HG03139 (cell line): ENCODE data around the gene CAMK1D.

ENCODE experiments used
- ATAC-seq: cut with Tn5 transposase; IDR thresholded peaks from one replicate; pipeline ENCODE4 v1.9.1; 2021; ENCODE audit not compliant: unreplicated experiment

The CAMK1D gene

GRCh38 chr10:12615296-12616220 lies 266.2 kb downstream of the CAMK1D start:
- no peak for ATAC-seq

- no peak for ATAC-seq
These were observed 268.1 kb downstream of the CAMK1D start for GRCh38 chr10:12617191-12618175.

GRCh38 chr10:12622016-12622415 lies 272.7 kb downstream of the CAMK1D start:
- no peak for ATAC-seq

- no peak for ATAC-seq
These were observed 273.3 kb downstream of the CAMK1D start for GRCh38 chr10:12622691-12623090.

- no peak for ATAC-seq
These were observed 276.2 kb downstream of the CAMK1D start for GRCh38 chr10:12625393-12626023.

GRCh38 chr10:12628153-12628552 lies 278.8 kb downstream of the CAMK1D start:
- no peak for ATAC-seq

- no peak for ATAC-seq
These were observed 279.8 kb downstream of the CAMK1D start for GRCh38 chr10:12628964-12629766.

- ATAC-seq, result no peak
These were observed 280.4 kb downstream of the CAMK1D start for GRCh38 chr10:12629767-12630165.

GRCh38 chr10:12631216-12631615 lies 281.9 kb downstream of the CAMK1D start:
- ATAC-seq, result no peak

GRCh38 chr10:12631787-12632562 lies 282.6 kb downstream of the CAMK1D start:
- ATAC-seq, result no peak

GRCh38 chr10:12633776-12634620 lies 284.7 kb downstream of the CAMK1D start:
- no peak for ATAC-seq

GRCh38 chr10:12634621-12634931 lies 285.2 kb downstream of the CAMK1D start:
- ATAC-seq, result no peak

GRCh38 chr10:12635127-12635541 lies 285.8 kb downstream of the CAMK1D start:
- no peak for ATAC-seq

GRCh38 chr10:12636571-12636970 lies 287.2 kb downstream of the CAMK1D start:
- no peak for ATAC-seq

GRCh38 chr10:12637649-12638048 lies 288.3 kb downstream of the CAMK1D start:
- no peak for ATAC-seq

- ATAC-seq, result no peak
These were observed 288.8 kb downstream of the CAMK1D start for GRCh38 chr10:12638103-12638502.

GRCh38 chr10:12638781-12639180 lies 289.4 kb downstream of the CAMK1D start:
- no peak for ATAC-seq

- no peak for ATAC-seq
These were observed 290.9 kb downstream of the CAMK1D start for GRCh38 chr10:12639996-12640944.
